Hypothalamus (tissue), 51 donors: ENCODE results near the gene FAM20C.

ENCODE experiments used
- DNase-seq, 51 donors: peaks; one replicate each; lab custom pipeline; 2025; lab: John Stamatoyannopoulos, UW

Gene FAM20C

GRCh38 chr7:191981-192649, at the start of gene FAM20C:
TSS of gene FAM20C (plus strand) at chr7:192571. CDS start at chr7:193200, 629 bp downstream.
- peak; percentile 39 to 95 (median 84) for DNase-seq

GRCh38 chr7:143145-143751, 49.1 kb upstream of the FAM20C start:
- DNase-seq, result no peak

GRCh38 chr7:143811-144453, 48.4 kb upstream of the FAM20C start:
- DNase-seq, result no peak

GRCh38 chr7:144454-144826, 47.9 kb upstream of the FAM20C start:
- DNase-seq, result no peak

- DNase-seq, result no peak
Measured at GRCh38 chr7:145863-146262, 46.5 kb upstream of the FAM20C start.

- no peak for DNase-seq
Measured at GRCh38 chr7:148543-148931, 43.8 kb upstream of the FAM20C start.

GRCh38 chr7:148932-149790, 43.2 kb upstream of the FAM20C start:
- DNase-seq, result peak; percentile 75 to 100 (median 97)

- DNase-seq, result peak in 20 of 51 donors; percentile 26 to 68 (median 55)
Measured at GRCh38 chr7:149791-150636, 42.4 kb upstream of the FAM20C start.

- DNase-seq, result no peak
Measured at GRCh38 chr7:150811-151221, 41.6 kb upstream of the FAM20C start.

GRCh38 chr7:151346-152050, 40.9 kb upstream of the FAM20C start:
- DNase-seq, result no peak

GRCh38 chr7:152702-153391, 39.5 kb upstream of the FAM20C start:
- DNase-seq, result no peak

GRCh38 chr7:153604-154003, 38.8 kb upstream of the FAM20C start:
- peak in 1 of 51 donors; percentile 46 for DNase-seq

GRCh38 chr7:154096-154799, 38.1 kb upstream of the FAM20C start:
- peak in 4 of 51 donors; percentile 8 to 68 (median 36) for DNase-seq

GRCh38 chr7:155469-155900, 36.9 kb upstream of the FAM20C start:
- DNase-seq, result no peak

- DNase-seq, result no peak
Measured at GRCh38 chr7:156111-157007, 36.0 kb upstream of the FAM20C start.

- no peak for DNase-seq
Measured at GRCh38 chr7:157008-157310, 35.4 kb upstream of the FAM20C start.
